HG03469 (cell line): ENCODE results near the gene ZNF333.
A peak's percentile ranks its signal among the peaks of the same experiment; 100 is the strongest.

Source experiments
- ATAC-seq: cut with Tn5 transposase; IDR thresholded peaks from one replicate; pipeline ENCODE4 v1.9.1; 2021; ENCODE audit warnings: mild to moderate bottlenecking, moderate library complexity, moderate number of reproducible peaks; ENCODE audit not compliant: unreplicated experiment

The ZNF333 gene

DNA sequence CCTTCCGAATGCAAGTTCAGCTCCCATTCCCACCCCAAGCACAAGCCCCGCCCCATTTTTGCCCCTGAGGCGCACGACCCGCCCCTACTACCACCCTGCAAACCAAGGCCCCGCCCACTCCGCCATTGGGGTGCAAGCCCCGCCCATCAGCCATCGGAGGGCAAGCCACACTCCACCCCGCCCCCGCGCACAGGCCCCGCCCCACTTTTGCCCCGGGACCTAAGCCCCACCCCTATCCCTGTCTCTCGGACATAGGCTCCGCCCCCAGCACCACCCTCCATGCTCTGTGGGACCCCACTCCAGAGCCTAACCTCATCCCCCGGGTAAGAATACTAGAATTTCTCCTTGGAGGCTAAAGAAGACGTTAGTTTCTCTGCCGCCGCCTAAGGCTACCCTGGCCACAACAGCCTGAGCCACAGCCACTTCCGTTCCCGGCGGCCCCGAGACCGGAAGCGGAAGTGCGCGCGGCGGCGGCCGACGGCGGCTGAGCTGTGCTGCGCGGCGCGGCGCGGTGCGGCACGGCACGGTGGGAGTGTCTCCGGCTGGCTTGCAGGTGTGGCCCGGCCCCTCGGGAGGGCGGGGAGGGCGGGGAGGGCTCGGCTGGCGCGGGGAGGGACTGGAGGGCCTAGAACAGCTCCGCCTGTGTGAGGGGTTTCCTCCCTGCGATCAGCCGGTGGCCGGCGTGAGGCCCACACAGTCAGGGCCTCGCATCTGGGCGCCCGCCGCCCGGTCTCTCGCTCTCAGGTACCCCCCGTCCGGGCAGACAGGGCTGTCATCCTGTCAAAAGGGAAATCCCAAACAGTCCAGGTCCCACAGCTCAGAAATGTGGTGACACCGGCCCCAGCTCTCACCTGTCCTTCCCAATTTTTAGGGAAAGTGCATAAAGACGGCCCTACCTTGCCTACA lies at the start of gene ZNF333:
Gene ZNF333, plus strand, starts transcription at position 451 of the 906 bp plus-strand sequence. CDS start 3,444 bp downstream, outside the sequence.
- peak; percentile 85 for ATAC-seq

DNA sequence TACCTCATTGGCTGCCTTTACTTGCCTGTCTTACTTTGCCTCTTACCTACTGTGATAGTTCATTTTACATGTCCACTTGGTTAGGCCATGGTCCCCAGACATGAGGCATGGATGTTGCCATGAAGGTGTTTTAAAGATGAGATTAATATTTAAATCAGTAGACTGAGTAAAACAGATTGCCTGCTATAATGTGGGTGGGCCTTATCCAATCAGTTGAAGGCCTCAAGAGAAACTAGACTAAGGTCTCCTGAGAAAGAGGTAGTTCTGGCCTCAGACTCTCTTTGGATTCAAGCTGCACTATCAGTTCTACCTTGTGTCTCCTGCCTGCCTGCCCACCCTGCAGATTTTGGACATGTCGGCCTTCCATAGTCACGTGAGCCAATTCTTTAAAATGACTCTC lies 41.3 kb upstream of the ZNF333 start:
- ATAC-seq: no peak

DNA sequence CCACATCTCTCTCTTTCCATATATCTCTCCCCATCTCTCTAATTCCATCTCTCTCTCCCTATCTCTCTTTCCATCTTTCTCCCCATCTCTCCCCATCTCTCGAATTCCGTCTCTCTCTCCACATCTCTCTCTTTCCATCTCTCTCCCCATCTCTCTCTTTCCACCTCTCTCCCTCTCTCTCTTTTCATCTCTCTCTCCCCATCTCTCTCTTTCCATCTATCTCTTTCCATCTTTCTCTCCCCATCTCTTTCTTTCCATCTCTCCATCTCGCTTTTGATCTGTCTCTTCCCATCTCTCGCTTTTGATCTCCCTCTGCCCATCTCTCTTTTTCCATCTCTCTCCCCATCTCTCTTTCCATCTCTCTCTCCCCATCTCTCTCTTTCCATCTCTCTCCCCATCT lies 40.8 kb upstream of the ZNF333 start:
- no peak for ATAC-seq

DNA sequence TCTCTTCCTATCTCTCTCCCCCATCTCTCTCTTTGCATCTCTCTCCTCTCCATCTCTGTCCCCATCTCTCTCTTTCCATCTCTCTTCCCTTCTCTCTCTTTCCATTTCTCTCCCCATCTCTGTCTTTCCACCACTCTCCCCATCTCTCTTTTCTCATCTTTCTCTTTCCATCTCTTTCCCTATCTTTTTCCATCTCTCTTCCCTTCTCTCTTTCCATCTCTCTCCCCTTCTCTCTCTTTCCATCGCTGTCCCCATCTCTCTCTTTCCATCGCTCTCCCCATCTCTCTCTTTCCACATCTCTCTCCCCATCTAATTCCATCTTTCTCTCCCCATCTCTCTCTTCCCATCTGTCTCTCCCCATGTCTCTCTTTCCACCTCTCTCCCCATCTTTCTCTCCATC lies 39.7 kb upstream of the ZNF333 start:
- ATAC-seq: no peak

DNA sequence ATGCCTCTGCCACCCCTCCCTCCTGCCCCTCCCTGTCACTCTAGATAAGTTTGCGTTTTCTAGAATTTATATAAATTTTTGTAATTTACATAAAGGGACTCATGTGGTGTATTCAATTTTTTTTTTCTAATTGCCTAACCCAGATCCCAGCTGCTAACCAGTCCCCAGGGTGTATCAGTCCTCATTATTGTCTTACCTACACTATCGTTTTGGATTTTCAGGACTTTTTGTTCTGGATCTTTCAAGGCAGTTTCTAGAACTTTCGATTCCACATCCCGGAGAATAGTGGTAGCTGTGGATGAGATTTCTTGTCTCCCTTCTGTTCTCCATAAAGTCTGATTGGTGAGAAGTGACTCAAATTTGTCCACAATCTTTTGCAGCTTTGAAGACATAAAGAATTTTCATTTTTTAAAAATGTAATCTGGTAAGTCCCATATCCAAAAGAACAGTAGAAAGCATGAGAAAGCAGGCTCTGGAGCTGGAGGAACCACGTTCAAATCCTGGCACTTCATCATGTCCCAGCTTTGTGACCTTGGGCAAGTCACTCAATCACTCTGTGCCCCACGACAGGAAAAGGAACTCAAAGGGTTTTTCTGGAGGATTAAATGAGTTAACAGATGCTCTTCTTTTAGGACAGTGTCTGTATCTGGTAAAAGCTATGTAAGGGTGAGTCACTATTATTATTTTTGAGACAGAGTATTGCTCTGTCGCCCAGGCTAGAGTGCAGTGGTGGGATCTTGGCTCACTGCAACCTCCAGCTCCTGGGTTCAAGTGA lies 34.9 kb upstream of the ZNF333 start:
- ATAC-seq: no peak

DNA sequence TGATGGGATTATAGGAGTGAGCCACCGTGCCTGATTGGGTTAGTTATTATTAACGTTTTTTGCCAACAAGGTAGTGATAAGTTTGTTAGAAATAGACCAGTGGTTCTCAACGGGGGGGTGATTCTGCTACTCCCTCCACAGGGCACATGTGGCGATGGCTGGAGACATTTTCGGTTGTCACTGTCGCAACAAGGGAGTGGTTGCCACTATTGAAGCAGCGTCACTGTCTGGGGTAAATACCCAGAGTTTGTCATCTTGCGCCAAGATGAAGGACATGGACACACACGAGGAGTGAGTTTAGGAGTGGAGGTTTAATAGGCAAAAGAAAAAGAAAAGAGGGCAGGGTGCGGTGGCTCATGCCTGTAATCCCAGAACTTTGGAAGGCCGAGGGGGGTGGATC lies 34.1 kb upstream of the ZNF333 start:
- no peak for ATAC-seq

DNA sequence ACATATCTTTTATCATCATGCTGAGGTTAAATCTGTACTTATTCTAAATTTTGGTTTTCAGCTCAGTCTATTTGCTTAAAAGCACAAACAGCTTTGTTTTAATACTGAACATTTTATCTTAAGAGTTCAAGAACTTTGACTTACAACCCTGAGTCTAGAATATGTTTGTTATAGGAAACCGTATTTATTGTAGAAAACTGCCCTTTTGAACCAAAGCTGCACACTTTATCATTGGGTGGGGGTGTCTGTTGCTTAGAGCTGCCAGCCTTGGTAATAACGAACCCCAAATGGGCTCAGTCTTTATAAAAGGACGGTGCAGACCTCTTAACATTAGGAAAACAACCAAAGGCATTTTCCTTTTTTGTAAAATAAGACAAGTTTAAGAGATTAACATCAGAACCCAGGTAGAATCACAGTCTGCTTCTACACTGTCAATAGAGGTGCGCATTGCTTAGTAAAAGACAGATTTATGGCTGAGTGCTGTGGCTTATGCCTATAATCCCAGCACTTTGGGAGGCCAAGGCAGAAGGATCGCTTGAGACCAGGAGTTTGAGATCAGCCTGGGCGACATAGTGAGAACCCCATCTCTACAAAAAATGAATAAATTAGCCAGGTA lies 29.9 kb upstream of the ZNF333 start:
- ATAC-seq: no peak

DNA sequence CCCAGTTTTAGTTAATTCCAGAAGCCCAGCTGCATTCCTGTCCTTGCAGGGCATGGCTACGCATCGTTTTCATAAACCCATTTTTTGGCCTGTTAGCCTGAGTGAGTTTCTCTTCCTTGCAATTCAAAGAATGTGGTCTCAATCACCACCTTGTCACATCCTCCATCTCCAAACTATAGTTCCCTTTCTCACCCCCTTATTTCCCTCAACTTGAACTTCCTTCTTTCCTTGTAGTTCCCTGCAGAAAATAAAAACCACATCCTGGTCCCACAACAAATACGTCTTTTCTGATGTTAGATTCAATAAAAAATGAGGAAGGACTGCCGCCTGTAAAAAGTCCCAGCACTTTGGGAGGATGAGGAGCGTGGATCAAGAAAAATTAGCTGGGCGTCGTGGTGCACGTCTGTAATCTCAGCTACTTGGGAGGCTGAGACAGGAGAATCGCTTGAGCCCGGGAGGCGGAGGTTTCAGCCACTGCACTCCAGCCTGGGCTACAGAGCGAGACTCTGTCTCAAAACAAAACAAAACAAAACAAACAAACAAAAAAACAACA lies 28.4 kb upstream of the ZNF333 start:
- ATAC-seq: no peak

DNA sequence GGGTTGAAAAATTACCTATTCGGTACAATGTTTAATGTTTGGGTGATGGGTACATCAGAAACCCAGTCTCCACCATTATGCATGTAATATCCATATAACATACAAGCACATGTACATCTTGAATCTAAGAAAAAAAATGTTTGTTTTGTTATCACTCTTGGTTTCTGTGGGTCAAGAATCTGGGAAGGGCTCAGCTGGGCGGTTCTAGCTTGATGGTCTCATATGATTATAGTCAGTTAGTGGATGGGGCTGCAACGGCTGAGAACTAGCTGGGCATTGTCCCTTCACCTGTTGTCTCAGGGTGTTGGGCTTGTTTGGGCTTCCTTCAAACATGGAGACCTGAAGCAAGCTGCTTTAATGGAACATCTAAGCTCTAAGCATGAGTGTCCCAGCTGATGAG lies 19.9 kb upstream of the ZNF333 start:
- ATAC-seq: no peak

DNA sequence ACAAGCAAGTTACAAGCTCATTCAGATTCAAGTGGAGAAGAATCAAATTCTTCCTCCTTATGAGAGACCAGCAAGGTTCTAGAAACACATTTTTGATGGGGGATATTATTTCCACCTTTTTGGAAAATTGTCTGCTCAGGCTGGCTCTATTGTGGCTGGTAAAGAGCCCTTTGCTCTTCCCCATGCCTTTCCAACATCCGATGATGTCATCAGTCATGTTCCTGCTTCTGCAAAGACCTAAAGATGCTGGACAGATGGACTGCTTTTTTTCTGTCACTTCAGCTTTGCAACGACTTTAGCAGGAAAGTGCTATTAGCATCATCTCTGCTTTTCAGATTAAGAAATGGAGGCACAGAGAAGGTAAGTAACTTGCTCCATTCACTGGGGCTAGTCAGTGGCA lies 19.4 kb upstream of the ZNF333 start:
- ATAC-seq: no peak

DNA sequence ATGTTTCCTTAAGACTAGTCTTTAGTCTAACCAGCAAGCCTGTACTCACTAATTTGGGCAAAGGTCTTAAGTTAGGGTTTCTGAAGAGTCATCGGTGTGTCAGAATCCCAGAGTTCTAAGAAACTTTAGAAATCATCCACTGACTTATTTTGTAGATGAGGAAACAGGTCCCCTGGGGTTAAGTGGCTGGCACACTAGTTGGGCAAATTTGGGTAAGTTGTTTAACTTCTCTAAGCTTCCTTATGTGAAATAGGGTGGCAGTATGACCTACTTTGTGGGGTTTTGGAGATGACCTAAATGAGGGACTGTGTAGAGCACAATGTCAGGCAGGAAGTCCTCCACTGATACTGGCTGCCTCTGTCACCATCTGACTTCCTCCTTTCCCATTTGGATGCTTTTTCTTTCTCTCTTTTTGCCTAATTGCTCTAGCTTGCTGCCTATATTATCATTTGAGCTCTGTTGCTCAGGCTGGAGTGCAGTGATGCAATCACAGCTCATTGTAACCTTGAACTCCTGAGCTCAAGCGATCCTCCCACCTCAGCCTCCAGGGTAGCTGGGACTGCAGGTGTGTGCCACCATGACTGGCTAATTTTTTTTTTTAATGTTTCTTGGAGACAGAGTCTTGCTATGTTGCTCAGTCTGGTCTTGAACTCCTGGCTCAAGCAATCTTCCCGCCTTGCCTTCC lies 17.5 kb upstream of the ZNF333 start:
- ATAC-seq: no peak

DNA sequence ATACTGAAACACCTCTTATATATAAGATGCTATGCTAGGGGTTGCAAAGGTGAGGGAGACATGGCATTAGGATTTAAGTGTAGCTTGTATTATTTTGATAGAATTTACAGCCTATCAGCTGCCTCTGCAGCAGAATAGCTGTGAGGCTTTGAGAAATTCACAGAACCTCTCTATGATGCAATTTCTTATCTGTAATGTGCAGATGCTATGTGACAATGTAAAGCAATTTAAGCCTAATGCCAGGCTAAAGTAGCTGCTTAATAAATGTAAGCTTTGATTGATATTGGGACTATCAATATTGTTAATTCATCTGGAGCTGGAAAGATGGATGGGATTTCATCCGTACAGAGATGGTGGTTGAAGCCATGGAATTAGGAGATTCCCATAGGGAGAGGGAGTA lies 16.8 kb upstream of the ZNF333 start:
- ATAC-seq: no peak

DNA sequence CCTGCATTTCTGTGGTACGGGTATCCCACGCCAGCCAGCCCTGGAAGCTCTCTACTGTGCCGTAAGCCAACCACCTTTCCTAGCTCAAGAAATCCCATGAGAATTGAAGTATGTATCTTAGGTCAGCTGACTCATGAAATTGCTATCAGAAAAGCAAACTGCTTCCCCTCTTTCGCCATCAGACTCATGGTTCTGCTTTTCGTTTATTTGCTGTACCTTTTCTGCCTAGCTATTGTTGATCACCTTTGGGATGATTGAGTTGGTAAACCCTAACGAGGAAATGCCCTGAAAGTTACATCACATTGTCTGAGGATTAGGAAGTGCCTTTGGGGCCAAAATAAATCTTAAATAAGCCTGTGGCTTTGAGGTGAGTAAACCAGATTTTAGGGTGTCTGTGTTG lies 15.1 kb upstream of the ZNF333 start, which contains the start of gene ADGRE3:
Gene ADGRE3, minus strand, starts transcription at position 81 of the 400 bp plus-strand sequence. Its CDS starts 74 bp downstream, at position 7.
- no peak for ATAC-seq

DNA sequence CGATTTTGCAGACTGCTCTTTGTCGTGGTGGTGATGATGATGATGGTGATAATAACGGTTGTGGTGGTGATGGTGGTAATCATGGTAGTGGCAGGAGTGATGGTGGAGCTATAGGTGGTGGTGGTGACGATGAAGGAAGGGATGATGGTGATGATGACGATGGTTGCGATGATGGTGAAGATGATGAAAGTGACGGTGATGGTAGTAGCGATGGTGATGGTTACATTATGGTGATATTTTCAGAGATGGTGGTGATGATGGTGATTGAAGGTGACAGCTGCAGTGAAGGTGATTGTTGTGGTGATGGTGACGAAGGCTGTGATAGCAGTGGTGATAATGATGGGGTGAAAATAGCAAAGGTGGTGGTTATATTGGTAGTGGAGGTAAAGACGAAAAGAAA lies 13.1 kb upstream of the ZNF333 start:
- no peak for ATAC-seq

DNA sequence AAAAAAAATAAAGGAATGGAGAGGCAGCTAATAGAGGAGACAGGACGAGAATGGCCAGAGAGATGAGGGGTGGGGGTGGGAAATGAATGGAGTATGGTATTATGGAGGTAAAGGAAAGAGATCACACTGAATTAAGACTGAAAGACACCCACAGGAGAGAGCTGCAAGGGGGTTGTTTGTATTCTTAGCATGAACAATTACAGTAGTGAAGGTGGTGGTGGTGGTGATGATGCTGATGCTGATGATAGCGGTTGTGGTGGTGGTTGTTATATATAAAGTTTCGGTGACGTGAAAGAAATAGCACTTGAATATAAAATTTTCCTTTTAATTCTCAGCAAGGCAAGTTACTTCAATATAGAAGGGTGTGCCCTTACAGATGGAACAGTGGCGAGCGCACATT lies 12.4 kb upstream of the ZNF333 start:
- ATAC-seq: no peak

DNA sequence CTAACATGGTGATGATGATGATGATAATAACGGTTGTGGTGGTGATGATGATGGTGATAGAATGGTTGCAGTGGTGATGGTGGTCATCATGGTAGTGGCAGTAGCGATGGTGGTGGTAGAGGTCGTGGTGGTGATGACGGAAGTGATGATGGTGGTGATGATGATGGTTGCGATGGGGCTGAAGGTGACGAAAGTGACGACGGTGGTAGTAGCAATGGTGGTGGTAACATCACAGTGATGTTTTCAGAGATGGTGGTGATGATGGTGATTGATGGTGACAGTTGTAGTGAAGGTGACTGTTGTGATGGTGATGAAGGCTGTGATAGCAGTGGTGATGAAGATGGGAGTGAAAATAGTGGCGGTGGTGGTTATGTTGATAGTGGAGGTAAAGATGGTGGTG lies 11.6 kb upstream of the ZNF333 start:
- ATAC-seq: no peak

DNA sequence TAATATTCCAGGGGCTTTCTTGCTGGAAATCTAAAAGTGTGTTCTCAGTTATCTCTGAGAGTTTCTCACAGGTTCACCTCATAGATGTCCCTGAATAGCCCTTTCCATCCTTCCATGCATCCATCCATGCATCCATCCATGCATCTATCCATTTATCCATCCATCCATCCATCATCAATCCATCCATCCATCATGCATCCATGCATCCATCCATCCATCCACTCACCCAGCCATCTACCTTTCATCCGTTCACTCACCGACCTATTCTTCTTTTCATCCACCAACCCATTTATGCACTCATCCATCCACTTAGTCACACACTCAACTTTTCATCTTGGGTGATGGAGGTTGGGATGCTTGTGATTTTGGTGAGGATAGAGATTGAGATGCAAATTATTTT lies 7.8 kb upstream of the ZNF333 start:
- ATAC-seq: no peak

DNA sequence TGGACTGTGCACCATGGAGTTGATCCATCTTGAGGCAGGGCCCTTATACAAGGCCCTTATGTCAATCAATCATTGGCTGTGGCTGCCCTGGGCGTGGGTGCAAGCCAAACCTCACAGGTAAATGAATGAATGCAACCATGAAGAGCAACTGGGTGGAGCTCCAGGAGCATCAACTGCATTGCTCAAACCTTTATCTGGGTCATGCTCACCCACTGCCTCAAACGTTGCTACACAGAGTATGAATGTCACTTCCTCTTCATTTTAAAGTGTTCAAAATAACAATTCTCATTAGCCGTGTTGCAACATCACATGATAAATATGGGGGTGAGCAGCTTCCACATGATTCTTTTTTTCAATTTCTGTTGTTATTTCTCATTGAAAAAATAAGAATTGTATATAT lies 6.4 kb upstream of the ZNF333 start:
- ATAC-seq: no peak

DNA sequence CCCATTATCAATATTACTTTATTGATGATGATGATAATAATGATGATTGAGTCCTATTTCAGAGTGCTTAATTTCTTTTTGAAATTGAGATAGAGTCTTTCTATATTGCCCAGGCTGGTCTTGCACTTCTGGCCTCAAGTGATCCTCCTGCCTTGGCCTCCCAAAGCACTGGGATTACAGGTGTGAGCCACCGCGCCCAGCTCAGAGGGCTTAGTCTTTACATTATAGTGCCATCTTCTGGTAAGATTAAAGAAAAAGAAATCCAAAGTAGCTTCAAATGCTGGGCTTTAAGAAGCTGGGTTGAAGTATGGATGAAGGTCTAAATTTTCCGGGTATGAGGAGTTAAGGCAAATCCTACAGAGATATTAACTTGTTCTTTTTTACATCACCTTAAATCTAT lies 3.4 kb upstream of the ZNF333 start:
- ATAC-seq: no peak

DNA sequence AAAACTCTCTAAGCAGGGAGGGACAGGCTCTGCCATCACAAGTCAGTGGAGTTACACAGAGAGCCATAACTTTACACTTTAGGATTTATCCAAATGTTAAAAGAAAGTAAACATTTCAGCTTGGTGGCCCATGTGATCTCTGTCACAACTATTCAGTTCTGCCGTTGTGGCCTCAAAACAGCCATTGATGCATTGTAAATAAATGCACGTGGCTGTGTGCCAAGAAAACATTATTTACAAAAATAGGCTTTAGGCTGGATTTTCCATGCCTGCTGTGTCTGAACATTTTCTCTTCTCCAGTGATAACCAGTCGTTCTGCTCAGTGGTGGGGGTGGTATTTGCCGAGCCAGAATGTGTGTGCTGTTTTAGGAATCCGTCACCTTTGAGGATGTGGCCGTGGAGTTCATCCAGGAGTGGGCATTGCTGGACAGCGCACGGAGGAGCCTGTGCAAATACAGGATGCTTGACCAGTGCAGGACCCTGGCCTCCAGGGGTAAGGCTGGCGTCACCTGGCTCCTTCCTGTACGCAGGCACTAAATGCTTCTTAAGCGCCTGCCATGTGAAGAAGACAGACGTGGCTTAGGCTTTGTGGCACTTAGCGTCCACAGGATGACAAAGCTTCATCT lies 4.9 kb downstream of the ZNF333 start:
- ATAC-seq: no peak
